IMR-90 (cell line): ENCODE measurements around the gene PRTFDC1. TPM values are rescaled to one million over a fixed set of nuclear protein-coding genes. Genes with fewer than 3 reads are reported as not detected.

Experiments
- ATAC-seq: fragments of 200-7000 bp; cut with Tn5 transposase; 2 replicates; pipeline ENCODE4 v1.9.1; 2020; ENCODE audit warnings: low read depth, mild to moderate bottlenecking, moderate library complexity
- BruUV-seq: library from RNA; stranded (reverse); fragments of 400-500 nt; replicated peaks from 2 replicates; lab custom pipeline; 2021; lab: Mats Ljungman, UMichigan
- CTCF ChIA-PET: fragments of 300-600 bp; formaldehyde crosslinking; extraction: SDS; loops from one replicate; lab custom pipeline; 2021; ENCODE audit warnings: antibody characterized with exemption; lab: Yijun Ruan, JAX
- POLR2A ChIA-PET: fragments of 300-600 bp; sonication (Branson Sonifier 250); formaldehyde crosslinking; loops from one replicate; lab custom pipeline; 2022; ENCODE audit warnings: antibody characterized with exemption; ENCODE audit not compliant: unreplicated experiment; lab: Charles Lee
- DNase-seq: peaks from one replicate; pipeline ENCODE4 v3.0.0; 2013
- H2AFZ ChIP-seq: replicated peaks from 2 replicates; pipeline ENCODE3; 2013; ENCODE audit warnings: low read length, mild to moderate bottlenecking; ENCODE audit not compliant: poor library complexity
- H2AK5ac ChIP-seq: 2 replicates; pipeline ENCODE4 v1.6.1; 2013; ENCODE audit warnings: low read depth, low read length, inconsistent platforms
- H2AK9ac ChIP-seq: replicated peaks from 2 replicates; pipeline ENCODE3; 2013; ENCODE audit warnings: mild to moderate bottlenecking, low read depth, low read length, moderate library complexity; ENCODE audit not compliant: poor library complexity
- H2BK120ac ChIP-seq: 2 replicates; pipeline ENCODE4 v1.6.1; 2013; ENCODE audit warnings: low read depth, low read length, inconsistent platforms
- H2BK15ac ChIP-seq: 3 replicates; pipeline ENCODE4 v1.6.1; 2013; ENCODE audit warnings: low read depth, low read length, inconsistent platforms
- H2BK20ac ChIP-seq: 2 replicates; pipeline ENCODE4 v1.6.1; 2013; ENCODE audit warnings: low read depth, mild to moderate bottlenecking, inconsistent platforms, low read length, moderate library complexity
- H2BK5ac ChIP-seq: 2 replicates; pipeline ENCODE4 v1.6.1; 2013; ENCODE audit warnings: mild to moderate bottlenecking, low read depth, low read length, inconsistent platforms; ENCODE audit not compliant: poor library complexity, severe bottlenecking
- H3K14ac ChIP-seq: replicated peaks from 2 replicates; pipeline ENCODE4 v1.6.1; 2013; ENCODE audit warnings: low read depth, low read length, inconsistent platforms
- H3K18ac ChIP-seq: 2 replicates; pipeline ENCODE4 v1.6.1; 2013; ENCODE audit warnings: low read depth, low read length, control low read depth
- H3K23ac ChIP-seq: 2 replicates; pipeline ENCODE4 v1.6.1; 2013; ENCODE audit warnings: low read depth, low read length, inconsistent platforms
- H3K27ac ChIP-seq: 2 replicates; pipeline ENCODE4 v1.5.1; 2013; ENCODE audit warnings: mild to moderate bottlenecking, control low read depth, low read length; ENCODE audit not compliant: insufficient read depth
- H3K27me3 ChIP-seq: 2 replicates; pipeline ENCODE4 v1.6.1; 2013; ENCODE audit warnings: low read length; ENCODE audit not compliant: control insufficient read depth, insufficient read depth
- H3K36me3 ChIP-seq: 2 replicates; pipeline ENCODE4 v1.6.1; 2013; ENCODE audit warnings: low read length, mixed read lengths; ENCODE audit not compliant: control insufficient read depth, insufficient read depth
- H3K4ac ChIP-seq: 2 replicates; pipeline ENCODE4 v1.6.1; 2013; ENCODE audit warnings: low read depth, low read length, inconsistent platforms
- H3K4me1 ChIP-seq: 2 replicates; pipeline ENCODE4 v1.6.1; 2013; ENCODE audit warnings: low read length, mixed read lengths; ENCODE audit not compliant: control insufficient read depth, insufficient read depth
- H3K4me2 ChIP-seq: 2 replicates; pipeline ENCODE4 v1.6.1; 2013; ENCODE audit warnings: low read depth, mild to moderate bottlenecking, control low read depth, low read length, moderate library complexity
- H3K4me3 ChIP-seq: 2 replicates; pipeline ENCODE4 v1.5.1; 2013; ENCODE audit warnings: low read depth, mild to moderate bottlenecking, control low read depth, low read length, moderate library complexity; ENCODE audit not compliant: insufficient read depth
- H3K56ac ChIP-seq: 2 replicates; pipeline ENCODE4 v1.6.1; 2013; ENCODE audit warnings: low read length, inconsistent platforms; ENCODE audit not compliant: insufficient read depth; ENCODE audit errors: extremely low read depth
- H3K79me1 ChIP-seq, 2 experiments: 2 replicates each; pipeline ENCODE4 v1.6.1; 2013; ENCODE audit warnings: low read length in 2 of 2, inconsistent platforms in 1 of 2, low read depth in 1 of 2
- H3K9ac ChIP-seq: 2 replicates; pipeline ENCODE4 v1.6.1; 2013; ENCODE audit warnings: low read depth, low read length, control low read depth
- H3K9me1 ChIP-seq: 2 replicates; pipeline ENCODE4 v1.6.1; 2013; ENCODE audit warnings: low read length, inconsistent platforms; ENCODE audit not compliant: insufficient read depth
- H3K9me3 ChIP-seq: 2 replicates; pipeline ENCODE4 v1.6.1; 2013; ENCODE audit warnings: low read length; ENCODE audit not compliant: control insufficient read depth, insufficient read depth
- H4K20me1 ChIP-seq: 2 replicates; pipeline ENCODE4 v1.6.1; 2013; ENCODE audit warnings: low read length, inconsistent platforms; ENCODE audit not compliant: insufficient read depth
- H4K5ac ChIP-seq: 2 replicates; pipeline ENCODE4 v1.6.1; 2013; ENCODE audit warnings: mild to moderate bottlenecking, low read depth, low read length, control low read depth
- H4K8ac ChIP-seq, 2 experiments: 2 replicates each; pipeline ENCODE4 v1.6.1; 2013; ENCODE audit warnings: low read depth in 2 of 2, low read length in 2 of 2, control low read depth in 1 of 2, inconsistent platforms in 1 of 2
- H4K91ac ChIP-seq: 2 replicates; pipeline ENCODE4 v1.6.1; 2013; ENCODE audit warnings: low read depth, low read length, inconsistent platforms; ENCODE audit not compliant: insufficient read depth
- CEBPB ChIP-seq: IDR thresholded peaks from 2 replicates; pipeline ENCODE4 v1.6.1; 2012; ENCODE audit warnings: low read depth, low read length, improper control_type of control experiment
- CHD1 ChIP-seq: IDR thresholded peaks from 2 replicates; pipeline ENCODE4 v1.6.1; 2012; ENCODE audit warnings: low read depth, low read length, improper control_type of control experiment
- CTCF ChIP-seq: conservative IDR thresholded peaks from 2 replicates; pipeline ENCODE4 v1.5.1; 2012; ENCODE audit warnings: mild to moderate bottlenecking, low read depth, low read length, improper control_type of control experiment
- FOS ChIP-seq: fragments of 150-350 bp; IDR thresholded peaks from 2 replicates; pipeline ENCODE4 v1.6.1; 2016; ENCODE audit warnings: low read depth, low read length
- MAFK ChIP-seq: IDR thresholded peaks from 2 replicates; pipeline ENCODE4 v1.6.1; 2012; ENCODE audit warnings: low read depth, low read length, improper control_type of control experiment
- MXI1 ChIP-seq: IDR thresholded peaks from 2 replicates; pipeline ENCODE4 v1.6.1; 2012; ENCODE audit warnings: low read depth, mild to moderate bottlenecking, low read length, moderate library complexity, borderline replicate concordance
- NFE2L2 ChIP-seq: fragments of 150-350 bp; IDR thresholded peaks from 2 replicates; pipeline ENCODE4 v1.6.1; 2016; ENCODE audit warnings: low read depth, mild to moderate bottlenecking, low read length
- POLR2A ChIP-seq: IDR thresholded peaks from 2 replicates; pipeline ENCODE4 v1.6.1; 2012; ENCODE audit warnings: mild to moderate bottlenecking, low read depth, low read length
- SMC3 ChIP-seq: fragments of 150-350 bp; IDR thresholded peaks from 2 replicates; pipeline ENCODE4 v1.6.1; 2016; ENCODE audit warnings: low read depth, mild to moderate bottlenecking, antibody characterized with exemption, low read length, moderate library complexity
- WGBS, 2 experiments: methylation state at CpG; one replicate each; pipeline versions ENCODE4 v1.1.5 to v1.1.7; 2013; ENCODE audit warnings: missing lambda C conversion rate in 2 of 2; ENCODE audit not compliant: insufficient read length in 1 of 2; ENCODE audit errors: extremely low coverage in 2 of 2; 5-methylcytosine and 5-hydroxymethylcytosine counted together
- dilution Hi-C: fragments of 300-500 bp; cut with HindIII; formaldehyde crosslinking; loops from one replicate; pipeline ENCODE4 v1.14.3; 2018; ENCODE audit warnings: low sequenced_read_pairs; ENCODE audit not compliant: unreplicated experiment
- in situ Hi-C: fragments of 300-500 bp; cut with MboI; formaldehyde crosslinking; loops from 3 replicates; pipeline ENCODE4 v1.14.3; 2019; ENCODE audit warnings: low sequenced_read_pairs, inconsistent platforms, mixed read lengths
- intact Hi-C: fragments of 100-400 bp; cut with micrococcal nuclease; formaldehyde crosslinking; loops from 2 replicates; pipeline ENCODE4 v1.10.0; 2022
- polyA plus RNA-seq, 3 experiments: library from polyadenylated mRNA; depleted of rRNA; stranded (reverse); fragments of >200 nt; gene quantifications; 2 replicates each; pipeline ENCODE4 v1.2.3, GENCODE V29; 2012; ENCODE audit warnings: low replicate concordance in 1 of 3
- total RNA-seq: library from RNA; depleted of rRNA; stranded (reverse); fragments of >200 nt; gene quantifications from 2 replicates; pipeline ENCODE4 v1.2.3, GENCODE V29; 2012

The PRTFDC1 gene
- total and polyA plus RNA-seq, 2 of the 4 experiments (the other 2 are of a cell fraction): 12.3 to 17.9 TPM

GRCh38 chr10:24806262-24806661 lies 146.1 kb downstream of the PRTFDC1 start:
- WGBS, 2 experiments: no CpG with 5 or more reads among the region's 5 CpGs
- Histone ChIP-seq H3K23ac (no peak overlapping the region), H3K27me3 (no peaks in the 10 kb centered on the region; the same call in 1 of the 2 replicates), H4K8ac (no peak overlapping the region), H3K9me3 (no peaks in the 10 kb centered on the region), H4K5ac (no peak overlapping the region), H2AK9ac (no peak overlapping the region), H4K91ac (no peak overlapping the region), H3K79me1 (no peaks in the 10 kb centered on the region), H3K4ac (no peak overlapping the region), H3K4me2 (no peak overlapping the region), H2AFZ (no peak overlapping the region), H3K36me3 (no peaks in the 10 kb centered on the region), H3K14ac (no peak overlapping the region), H3K27ac (no peak overlapping the region), H2AK5ac (no peak overlapping the region), H3K4me1 (no peaks in the 10 kb centered on the region), H3K9ac (no peak overlapping the region), H2BK20ac (no peak overlapping the region), H2BK120ac (no peak overlapping the region), H4K20me1 (no peaks in the 10 kb centered on the region), H2BK5ac (no peak overlapping the region), H3K56ac (no peak overlapping the region), H2BK15ac (no peak overlapping the region), H3K9me1 (no peaks in the 10 kb centered on the region), H3K18ac (no peak overlapping the region), H3K4me3 (no peak overlapping the region)
- dilution Hi-C loops (no loop called here), in situ Hi-C loops (no loop called here), intact Hi-C loops (no loop called here)
- TF ChIP-seq MXI1 (no peak), CHD1 (no peak), POLR2A (no peak), FOS (no peak), NFE2L2 (no peak), CEBPB (no peak), MAFK (no peak), SMC3 (no peak), CTCF (no peak)
- DNase-seq (no peak), ATAC-seq (no peak)
- POLR2A ChIA-PET: no interaction called here
- BruUV-seq: no TSS peak
- CTCF ChIA-PET: no interaction called here
